Activated T-helper 2 cell treated with anti-CD3 and anti-CD28 coated beads, Interferon-gamma antibody, Interleukin-2, Interleukin-4, amounts not matched to agents 10 μg/mL and 5 μg/mL and 100 μg/mL, durations not matched to agents 14 hours and 24 hours and 36 hours (primary cell): ENCODE data around the gene RNU4-1. TPM values are rescaled to one million over a fixed set of nuclear protein-coding genes. Genes with fewer than 3 reads are reported as not detected.

ENCODE experiments used
- DNase-seq: peaks from one replicate; pipeline ENCODE4 v3.0.0; 2021; ENCODE audit warnings: low spot score
- H3K27ac Mint-ChIP-seq: one replicate; pipeline ENCODE4 v1.8.0; 2021; ENCODE audit warnings: mixed read lengths
- H3K27me3 Mint-ChIP-seq: one replicate; pipeline ENCODE4 v1.8.0; 2021; ENCODE audit warnings: low read depth, mixed read lengths
- H3K36me3 Mint-ChIP-seq: one replicate; pipeline ENCODE4 v1.8.0; 2021; ENCODE audit warnings: low read depth, mixed read lengths
- H3K4me1 Mint-ChIP-seq: one replicate; pipeline ENCODE4 v1.8.0; 2021; ENCODE audit warnings: low read depth, mixed read lengths
- H3K4me3 Mint-ChIP-seq: one replicate; pipeline ENCODE4 v1.8.0; 2021; ENCODE audit warnings: low read depth, mild to moderate bottlenecking, moderate library complexity, mixed read lengths
- H3K9me3 Mint-ChIP-seq: one replicate; pipeline ENCODE4 v1.8.0; 2021; ENCODE audit warnings: mixed read lengths
- intact Hi-C: fragments of 100-400 bp; cut with micrococcal nuclease; formaldehyde crosslinking; loops from one replicate; pipeline ENCODE4 v1.15.1; 2023
- total RNA-seq: library from RNA; stranded (reverse); gene quantifications from 2 replicates; pipeline ENCODE4 v1.2.3, GENCODE V29; 2022

Gene RNU4-1
- total RNA-seq, 1 donor from 2014 or later, result 2,603 TPM

- DNase-seq, result no peak
- Mint-ChIP-seq H3K4me1 (no peaks in the 10 kb centered on the region), H3K27ac (no peak overlapping the region), H3K36me3 (no peaks in the 10 kb centered on the region), H3K27me3 (peaks cover 4% of the 10 kb centered on the region), H3K9me3 (no peaks in the 10 kb centered on the region), H3K4me3 (no peak overlapping the region)
- intact Hi-C loops, result no loop called here
Measured at GRCh38 chr12:120283318-120283717, 9.7 kb downstream of the RNU4-1 start.

GRCh38 chr12:120278137-120279069 is 14.6 kb downstream of the RNU4-1 start:
- no peaks in the 10 kb centered on the region for H3K9me3 Mint-ChIP-seq
- no peak for DNase-seq
- no peak overlapping the region for H3K4me3 Mint-ChIP-seq
- H3K36me3 Mint-ChIP-seq, result no peaks in the 10 kb centered on the region
- no peaks in the 10 kb centered on the region for H3K27me3 Mint-ChIP-seq
- intact Hi-C loops, result no loop called here
- no peak overlapping the region for H3K27ac Mint-ChIP-seq
- H3K4me1 Mint-ChIP-seq, result no peaks in the 10 kb centered on the region

GRCh38 chr12:120276734-120277133 is 16.3 kb downstream of the RNU4-1 start:
- intact Hi-C loops, result no loop called here
- no peaks in the 10 kb centered on the region for H3K4me1 Mint-ChIP-seq
- no peak overlapping the region for H3K27ac Mint-ChIP-seq

GRCh38 chr12:120267736-120268135 is 25.3 kb downstream of the RNU4-1 start:
- Mint-ChIP-seq H3K4me1 (peaks cover 27% of the 10 kb centered on the region), H3K9me3 (no peaks in the 10 kb centered on the region), H3K27me3 (no peaks in the 10 kb centered on the region), H3K4me3 (no peak overlapping the region), H3K36me3 (peaks cover 6% of the 10 kb centered on the region), H3K27ac (no peak overlapping the region)
- no peak for DNase-seq
- intact Hi-C loops, result no loop called here

More at GRCh38 chr12:120276734-120277133, 16.3 kb downstream of the RNU4-1 start:
- no peaks in the 10 kb centered on the region for H3K36me3 Mint-ChIP-seq
- no peaks in the 10 kb centered on the region for H3K9me3 Mint-ChIP-seq
- H3K27me3 Mint-ChIP-seq, result no peaks in the 10 kb centered on the region
- no peak for DNase-seq
- no peak overlapping the region for H3K4me3 Mint-ChIP-seq

- H3K4me3 Mint-ChIP-seq, result peak overlapping the region; percentile 90
- peaks cover 39% of the 10 kb centered on the region for H3K4me1 Mint-ChIP-seq
- intact Hi-C loops, result loop anchor here (1.0 kb wide), 1 partner anchor 38 kb away; no protein-coding TSS in a partner anchor
- H3K27me3 Mint-ChIP-seq, result no peaks in the 10 kb centered on the region
- no peak for DNase-seq
- H3K9me3 Mint-ChIP-seq, result no peaks in the 10 kb centered on the region
- peaks cover 10% of the 10 kb centered on the region for H3K36me3 Mint-ChIP-seq
- H3K27ac Mint-ChIP-seq, result peak overlapping the region; percentile 85
Measured at GRCh38 chr12:120266180-120266870, 26.7 kb downstream of the RNU4-1 start.

- no peaks in the 10 kb centered on the region for H3K9me3 Mint-ChIP-seq
- H3K27ac Mint-ChIP-seq, result peak within 1 kb of the TSS; percentile 85
- peak within 1 kb of the TSS; percentile 90 for H3K4me3 Mint-ChIP-seq
- no peaks in the 10 kb centered on the region for H3K27me3 Mint-ChIP-seq
- peaks cover 43% of the 10 kb centered on the region for H3K4me1 Mint-ChIP-seq
- peaks cover 10% of the 10 kb centered on the region for H3K36me3 Mint-ChIP-seq
- peak; percentile 85 for DNase-seq
- intact Hi-C loops, result loop anchor here (1.0 to 2.0 kb wide), 3 partner anchors 27 to 71 kb away; partner anchors contain the start of gene GCN1
Measured at GRCh38 chr12:120265473-120266179, 27.4 kb downstream of the RNU4-1 start, which contains the start of gene PXN. TSS of gene PXN (minus strand) at chr12:120265730. CDS start at chr12:120265629, 101 bp downstream.

- Mint-ChIP-seq H3K4me1 (peaks cover 46% of the 10 kb centered on the region), H3K9me3 (no peaks in the 10 kb centered on the region), H3K27me3 (no peaks in the 10 kb centered on the region), H3K36me3 (peaks cover 14% of the 10 kb centered on the region), H3K27ac (peak overlapping the region; percentile 74), H3K4me3 (peak overlapping the region; percentile 85)
- intact Hi-C loops, result loop anchor here (1.0 to 2.0 kb wide), 3 partner anchors 13 to 70 kb away; partner anchors contain the start of gene GCN1
- no peak for DNase-seq
Measured at GRCh38 chr12:120264904-120265472, 28.0 kb downstream of the RNU4-1 start.

- no peak for DNase-seq
- intact Hi-C loops, result loop anchor here (1.0 to 2.0 kb wide), 2 partner anchors 12 to 69 kb away; partner anchors contain the start of gene GCN1
- Mint-ChIP-seq H3K27me3 (no peaks in the 10 kb centered on the region), H3K27ac (peak overlapping the region; percentile 74), H3K4me1 (peaks cover 53% of the 10 kb centered on the region), H3K9me3 (no peaks in the 10 kb centered on the region), H3K36me3 (peaks cover 20% of the 10 kb centered on the region), H3K4me3 (peak overlapping the region; percentile 85)
Measured at GRCh38 chr12:120264086-120264903, 28.7 kb downstream of the RNU4-1 start.

- Mint-ChIP-seq H3K4me1 (peaks cover 54% of the 10 kb centered on the region), H3K36me3 (peaks cover 20% of the 10 kb centered on the region), H3K27me3 (no peaks in the 10 kb centered on the region), H3K4me3 (peak overlapping the region; percentile 85), H3K9me3 (no peaks in the 10 kb centered on the region), H3K27ac (no peak overlapping the region)
- intact Hi-C loops, result loop anchor here (1.0 to 2.0 kb wide), 3 partner anchors 11 to 69 kb away; partner anchors contain the start of gene GCN1
- no peak for DNase-seq
Measured at GRCh38 chr12:120263748-120264085, 29.3 kb downstream of the RNU4-1 start.

- H3K9me3 Mint-ChIP-seq, result no peaks in the 10 kb centered on the region
- H3K27me3 Mint-ChIP-seq, result no peaks in the 10 kb centered on the region
- intact Hi-C loops, result loop anchor here (2.0 kb wide), 1 partner anchor 14 kb away; no protein-coding TSS in a partner anchor
- H3K4me1 Mint-ChIP-seq, result peaks cover 57% of the 10 kb centered on the region
- peaks cover 20% of the 10 kb centered on the region for H3K36me3 Mint-ChIP-seq
- DNase-seq, result no peak
- peak overlapping the region; percentile 27 for H3K27ac Mint-ChIP-seq
- peak overlapping the region; percentile 85 for H3K4me3 Mint-ChIP-seq
Measured at GRCh38 chr12:120262852-120263747, 29.9 kb downstream of the RNU4-1 start.
